Brain microvascular endothelial cell (primary cell): ENCODE results near the gene EIPR1.

Experiments
- DNase-seq: peaks from one replicate; pipeline ENCODE4 v3.0.0-alpha.2; 2020
- H3K27ac ChIP-seq: fragments of 250-450 bp; sonication (Bioruptor Pico); 2 replicates; pipeline ENCODE4 v1.5.1; 2020; ENCODE audit warnings: mild to moderate bottlenecking, moderate library complexity
- H3K27me3 ChIP-seq: fragments of 250-450 bp; sonication (Bioruptor Pico); replicated peaks from 2 replicates; pipeline ENCODE4 v1.5.1; 2020; ENCODE audit warnings: mild to moderate bottlenecking
- H3K36me3 ChIP-seq: fragments of 250-450 bp; sonication (Bioruptor Pico); replicated peaks from 2 replicates; pipeline ENCODE4 v1.5.1; 2020; ENCODE audit warnings: mild to moderate bottlenecking
- H3K4me3 ChIP-seq: 2 replicates; pipeline ENCODE4 v1.5.1; 2011; ENCODE audit warnings: low read depth, mild to moderate bottlenecking, control low read depth, low read length, moderate library complexity
- CTCF ChIP-seq: IDR thresholded peaks from 2 replicates; pipeline ENCODE4 v1.5.1; 2011; ENCODE audit warnings: low read depth, mild to moderate bottlenecking, moderate library complexity, low read length, control low read depth, inconsistent platforms; ENCODE audit errors: missing control alignments
- in situ Hi-C: cut with HindIII; loops from 2 replicates; pipeline ENCODE4 v1.10.0; 2017; ENCODE audit warnings: low sequenced_read_pairs, low pct_ligation_motif_present

EIPR1 gene

DNA sequence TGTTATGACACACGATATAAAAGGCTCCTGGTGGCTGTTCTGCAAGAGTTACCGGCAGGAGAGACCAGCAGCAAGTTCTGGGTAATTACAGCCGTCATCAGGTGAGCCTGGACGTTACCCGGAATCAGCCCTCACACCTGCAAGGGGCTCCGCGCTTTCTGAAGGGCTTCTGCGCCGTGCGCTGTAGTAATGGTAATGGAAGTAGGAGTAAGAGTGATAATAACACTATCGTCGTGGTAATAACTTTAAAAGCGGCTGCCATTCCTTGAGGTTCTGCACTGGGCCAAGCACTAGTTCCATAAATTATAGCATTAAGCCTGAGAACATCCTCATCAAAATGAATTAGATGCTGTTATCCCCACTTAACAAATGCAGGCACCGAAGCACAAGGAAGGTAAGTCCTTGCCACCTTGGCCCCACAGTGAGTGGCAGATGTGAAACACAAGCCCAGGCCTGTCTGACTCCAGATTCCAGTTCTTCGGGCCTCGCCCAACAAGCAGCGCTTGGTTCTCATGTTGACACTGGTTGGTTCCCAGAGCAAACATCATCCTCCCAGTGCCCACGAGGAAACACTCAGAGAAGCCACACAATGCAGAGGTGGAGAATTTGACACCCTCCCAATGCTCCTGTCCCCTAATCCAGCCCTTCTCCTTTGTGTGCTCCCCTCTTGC lies 205.2 kb downstream of the EIPR1 start:
- Histone ChIP-seq H3K27ac (no peak overlapping the region), H3K36me3 (no peaks in the 10 kb centered on the region), H3K4me3 (no peak overlapping the region), H3K27me3 (no peaks in the 10 kb centered on the region)
- TF ChIP-seq CTCF, result no peak
- in situ Hi-C loops, result no loop called here
- DNase-seq, result no peak

GRCh38 chr2:3171564-3172264 lies 205.9 kb downstream of the EIPR1 start:
- in situ Hi-C loops, result no loop called here
- DNase-seq, result no peak
- Histone ChIP-seq H3K36me3 (no peaks in the 10 kb centered on the region), H3K4me3 (no peak overlapping the region), H3K27ac (no peak overlapping the region), H3K27me3 (no peaks in the 10 kb centered on the region)
- no peak for TF ChIP-seq CTCF

- in situ Hi-C loops, result no loop called here
Observed at GRCh38 chr2:3170792-3171455, 206.7 kb downstream of the EIPR1 start.

DNA sequence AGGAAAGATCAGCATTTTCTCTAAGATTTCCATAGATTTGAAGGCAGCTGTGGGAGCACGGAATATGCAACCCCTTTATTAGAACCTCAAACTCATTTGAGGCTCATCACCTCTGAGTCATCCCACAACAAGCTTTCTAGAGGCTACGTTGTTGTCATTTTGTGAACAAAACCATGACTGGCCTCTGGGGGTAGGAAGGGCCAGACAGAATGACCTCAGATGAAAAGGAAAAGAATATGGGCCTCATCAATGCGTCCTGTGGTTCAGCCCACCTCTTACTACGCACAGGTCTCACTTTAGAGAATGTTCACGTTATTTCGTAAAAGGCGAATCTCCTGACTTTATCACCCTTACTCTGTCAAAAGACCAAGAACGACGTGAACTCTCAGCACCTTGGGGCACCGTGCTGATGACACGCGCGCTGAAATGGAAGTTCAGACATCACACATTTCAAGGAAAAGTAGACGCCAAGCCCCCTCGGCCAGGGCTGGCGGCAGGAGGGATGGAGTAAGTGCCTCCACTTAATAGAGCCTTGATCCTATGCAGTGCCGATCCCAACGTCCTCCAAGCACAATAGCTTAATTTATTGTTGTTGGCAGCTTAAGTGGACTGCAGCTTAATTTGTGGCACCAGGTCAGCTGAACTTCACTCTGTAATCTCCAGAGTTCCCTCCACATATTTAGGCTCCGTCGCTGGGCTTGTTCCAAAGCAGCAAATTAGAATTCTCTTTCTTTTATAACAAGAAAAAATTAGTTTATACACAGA lies 208.3 kb downstream of the EIPR1 start:
- peak; percentile 51 for DNase-seq
- in situ Hi-C loops, result no loop called here
- no peak overlapping the region for H3K27ac ChIP-seq
- H3K27me3 ChIP-seq, result no peaks in the 10 kb centered on the region
- TF ChIP-seq CTCF, result no peak
- H3K4me3 ChIP-seq, result no peak overlapping the region
- no peaks in the 10 kb centered on the region for H3K36me3 ChIP-seq

More at GRCh38 chr2:3170792-3171455, 206.7 kb downstream of the EIPR1 start:
- DNase-seq, result no peak
- Histone ChIP-seq H3K36me3 (no peaks in the 10 kb centered on the region), H3K4me3 (no peak overlapping the region), H3K27ac (no peak overlapping the region), H3K27me3 (no peaks in the 10 kb centered on the region)
- no peak for TF ChIP-seq CTCF

GRCh38 chr2:3168230-3168891 lies 209.3 kb downstream of the EIPR1 start:
- H3K4me3 ChIP-seq, result no peak overlapping the region

More at GRCh38 chr2:3168230-3168891, 209.3 kb downstream of the EIPR1 start:
- no peak for TF ChIP-seq CTCF
- no peaks in the 10 kb centered on the region for H3K36me3 ChIP-seq
- in situ Hi-C loops, result no loop called here
- H3K27me3 ChIP-seq, result no peaks in the 10 kb centered on the region
- peak; percentile 53 for DNase-seq
- peak overlapping the region; percentile 18 for H3K27ac ChIP-seq
